ENCODE results near the gene PIGR. TPM values are rescaled to one million over a fixed set of nuclear protein-coding genes. Genes with fewer than 3 reads are reported as not detected.
"Not testable (repeated sequence)": the region's sequence is repeated elsewhere in the genome, so short reads cannot be mapped to it uniquely, and the experiment has no call there.

PIGR gene
- total RNA-seq, 1 donor from 2014 or later: 813 TPM

- no peak for ATAC-seq
- Histone ChIP-seq H3K4me1 (peaks cover 10% of the 10 kb centered on the region), H3K27ac (no peak overlapping the region), H3K36me3 (peaks cover 15% of the 10 kb centered on the region), H3K9me3 (no peaks in the 10 kb centered on the region), H3K27me3 (ENCODE audit: low read depth) (no peaks in the 10 kb centered on the region), H3K4me3 (no peak overlapping the region)
- no peak for TF ChIP-seq CTCF (IDR thresholded peaks at IDR 0.05)
- no peak for DNase-seq
- intact Hi-C loops (cut with DNase I): no loop called here
These were observed 16.7 kb downstream of the PIGR start for GRCh38 chr1:206929524-206929923.

- no peak overlapping the region for H3K4me3 ChIP-seq
- no peaks in the 10 kb centered on the region for H3K27me3 ChIP-seq (ENCODE audit: low read depth)
- H3K36me3 ChIP-seq: no peaks in the 10 kb centered on the region
- no peak for TF ChIP-seq CTCF (IDR thresholded peaks at IDR 0.05)
- ATAC-seq: no peak
- H3K4me1 ChIP-seq: peaks cover 33% of the 10 kb centered on the region
- DNase-seq: no peak
- H3K27ac ChIP-seq: no peak overlapping the region
- intact Hi-C loops (cut with DNase I): no loop called here
- no peaks in the 10 kb centered on the region for H3K9me3 ChIP-seq
These were observed 20.0 kb downstream of the PIGR start for GRCh38 chr1:206926286-206926685.

DNA sequence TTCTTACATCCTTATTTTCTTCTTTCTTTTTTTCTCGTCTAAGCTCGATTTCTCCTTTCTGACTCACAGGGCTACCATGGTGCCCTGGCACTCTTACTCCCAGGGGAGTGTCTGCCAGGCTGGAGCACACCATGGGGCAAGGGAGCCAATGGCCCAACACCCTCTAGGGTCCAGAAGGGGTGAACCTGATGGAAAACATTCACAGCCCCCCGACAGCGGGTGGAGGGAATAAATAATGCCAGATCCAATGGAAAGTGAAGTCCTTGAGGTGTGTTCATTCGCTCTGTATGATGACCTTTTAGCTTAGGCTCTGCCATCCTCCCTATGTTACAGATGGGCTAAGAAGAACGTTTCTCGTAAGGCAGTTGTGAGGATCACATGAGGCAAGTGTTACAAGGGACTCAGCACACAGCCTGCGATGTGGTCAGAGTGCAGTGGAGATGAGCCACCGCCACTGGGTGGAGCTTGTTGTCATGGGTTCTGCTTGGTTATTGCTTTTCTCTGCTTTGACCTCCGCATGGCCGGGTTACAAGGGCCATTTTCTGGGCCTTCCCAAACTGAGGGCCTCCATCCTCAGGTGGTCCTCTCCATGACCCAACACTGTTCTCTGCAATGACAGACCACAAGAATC is 21.0 kb downstream of the PIGR start:
- no peak overlapping the region for H3K4me3 ChIP-seq
- intact Hi-C loops (cut with DNase I): no loop called here
- peak; percentile 83 for DNase-seq
- H3K4me1 ChIP-seq: peaks cover 42% of the 10 kb centered on the region
- peak; percentile 17 for TF ChIP-seq CTCF (IDR thresholded peaks at IDR 0.05)
- no peaks in the 10 kb centered on the region for H3K36me3 ChIP-seq
- H3K27me3 ChIP-seq (ENCODE audit: low read depth): no peaks in the 10 kb centered on the region
- H3K9me3 ChIP-seq: no peaks in the 10 kb centered on the region
- ATAC-seq: peak; percentile 51 to 59
- no peak overlapping the region for H3K27ac ChIP-seq

- TF ChIP-seq CTCF (IDR thresholded peaks at IDR 0.05): no peak
- no peaks in the 10 kb centered on the region for H3K36me3 ChIP-seq
- ATAC-seq (no peak), DNase-seq (no peak)
- H3K4me1 ChIP-seq: peaks cover 42% of the 10 kb centered on the region
- no peak overlapping the region for H3K4me3 ChIP-seq
- no peak overlapping the region for H3K27ac ChIP-seq
- H3K27me3 ChIP-seq (ENCODE audit: low read depth): no peaks in the 10 kb centered on the region
- intact Hi-C loops (cut with DNase I): no loop called here
- H3K9me3 ChIP-seq: no peaks in the 10 kb centered on the region
These were observed 21.6 kb downstream of the PIGR start for GRCh38 chr1:206924592-206925105.

DNA sequence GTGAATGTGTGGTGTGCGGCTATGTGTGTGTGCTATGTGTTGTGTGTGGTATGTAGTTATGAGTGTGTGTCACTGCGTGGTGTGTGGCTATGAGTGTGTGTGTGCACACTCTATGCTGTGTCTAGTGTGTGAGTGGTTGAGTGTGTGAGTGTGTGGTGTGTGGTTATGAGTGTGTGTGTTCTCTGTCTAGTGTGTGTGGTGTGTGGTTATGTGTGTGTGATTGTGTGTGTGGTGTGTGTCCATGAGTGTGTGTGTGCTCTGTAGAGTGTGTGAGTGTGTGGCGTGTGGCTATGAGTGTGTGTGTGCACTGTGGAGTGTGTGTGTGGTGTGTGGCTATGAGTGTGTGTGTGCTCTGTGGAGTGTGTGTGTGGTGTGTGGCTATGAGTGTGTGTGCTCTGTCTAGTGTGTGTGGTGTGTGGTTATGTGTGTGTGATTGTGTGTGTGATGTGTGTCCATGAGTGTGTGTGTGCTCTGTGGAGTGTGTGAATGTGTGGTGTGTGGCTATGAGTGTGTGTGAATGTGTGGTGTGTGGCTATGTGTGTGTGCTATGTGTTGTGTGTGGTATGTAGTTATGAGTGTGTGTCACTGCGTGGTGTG is 22.2 kb downstream of the PIGR start:
- DNase-seq; H3K27ac ChIP-seq; H3K36me3 ChIP-seq; H3K27me3 ChIP-seq (ENCODE audit: low read depth); H3K4me3 ChIP-seq; H3K9me3 ChIP-seq; intact Hi-C loops (cut with DNase I): not testable (repeated sequence)
- peak; percentile 13 to 51 for ATAC-seq
- H3K4me1 ChIP-seq: peaks cover 42% of the 10 kb centered on the region

Data from lower lobe of right lung (tissue), 2 donors.